Hematopoietic multipotent progenitor cell treated with erythropoietin and hydrocortisone succinate and interleukin-3 and kit ligand, for 8 days (in vitro differentiated cells): Measurements from ENCODE around the gene TRIM16.
"Not testable (repeated sequence)": the region's sequence is repeated elsewhere in the genome, so short reads cannot be mapped to it uniquely, and the experiment has no call there.

ENCODE experiments used
- DNase-seq: peaks from one replicate; pipeline ENCODE4 v3.0.0-alpha.2; 2015

TRIM16 gene

DNA sequence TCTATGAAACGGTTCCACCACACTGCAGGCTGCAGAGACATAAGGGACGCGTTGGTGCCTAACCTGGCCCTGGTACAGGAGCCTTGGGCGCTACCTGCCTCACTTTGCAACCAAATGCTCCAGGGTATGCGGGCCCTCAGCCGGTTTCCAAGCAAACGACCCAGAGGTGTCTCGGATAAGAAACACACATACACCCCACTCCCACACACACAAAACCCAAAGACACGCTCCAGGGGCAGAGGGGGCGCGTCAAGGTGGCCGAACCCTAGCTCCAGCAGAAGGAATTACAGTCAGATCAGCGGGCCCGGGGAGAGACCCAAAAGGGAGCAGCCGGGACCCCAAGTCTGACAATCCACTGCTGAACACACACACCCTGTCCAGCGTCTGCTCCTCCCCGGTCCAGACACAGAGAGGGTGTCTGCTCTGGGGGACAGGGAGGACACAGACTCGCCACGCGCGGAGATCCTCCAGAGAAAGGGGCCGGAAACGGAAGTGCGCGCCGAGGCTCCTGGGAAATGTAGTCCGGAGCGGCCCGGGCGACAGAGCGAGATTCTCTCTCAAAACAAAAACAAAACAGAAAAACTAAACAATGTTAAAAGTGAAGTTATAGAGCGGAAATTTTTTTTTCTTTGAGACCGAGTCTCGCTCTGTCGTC, at the start of gene TRIM16:
TRIM16 (minus strand) TSS at position 488 of the 655 bp plus-strand sequence. CDS start 32,702 bp downstream, outside the sequence.
- DNase-seq = peak; percentile 79

DNA sequence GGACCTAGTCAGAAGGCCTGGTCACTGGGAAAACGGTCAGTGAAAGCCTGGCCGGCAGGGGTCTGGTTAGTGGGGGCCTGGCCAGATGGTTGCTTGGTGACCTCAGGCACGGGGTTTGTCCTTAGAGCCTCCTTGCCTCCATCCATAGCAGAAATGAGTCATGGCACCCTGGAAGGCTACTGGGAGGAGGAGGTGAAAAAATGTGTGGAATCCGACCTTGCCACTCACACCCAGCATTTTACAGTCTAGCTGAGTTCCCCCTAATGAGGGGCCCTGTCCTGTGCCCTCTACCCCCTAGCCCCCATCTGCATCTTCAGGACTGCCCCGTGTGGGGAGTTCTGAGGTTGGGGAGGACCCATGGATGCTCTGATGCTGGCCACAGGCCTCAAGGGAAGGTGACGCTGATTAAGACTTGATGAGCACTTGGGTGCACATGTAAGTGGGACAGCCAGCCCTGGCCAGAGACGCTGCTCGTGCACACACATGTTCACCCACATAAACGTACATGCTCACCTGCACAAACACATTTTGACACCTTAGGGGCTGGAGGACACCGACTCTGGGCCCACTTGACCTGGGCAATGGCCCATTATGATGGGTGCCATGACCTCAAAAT, 49.2 kb upstream of the TRIM16 start:
- DNase-seq = not testable (repeated sequence)

GRCh38 chr17:15731900-15732299, 47.8 kb upstream of the TRIM16 start, which contains the start of gene TBC1D26:
Gene TBC1D26, plus strand, starts transcription at chr17:15732283. Its CDS starts 3,066 bp downstream, at chr17:15735349.
- not testable (repeated sequence) for DNase-seq

DNA sequence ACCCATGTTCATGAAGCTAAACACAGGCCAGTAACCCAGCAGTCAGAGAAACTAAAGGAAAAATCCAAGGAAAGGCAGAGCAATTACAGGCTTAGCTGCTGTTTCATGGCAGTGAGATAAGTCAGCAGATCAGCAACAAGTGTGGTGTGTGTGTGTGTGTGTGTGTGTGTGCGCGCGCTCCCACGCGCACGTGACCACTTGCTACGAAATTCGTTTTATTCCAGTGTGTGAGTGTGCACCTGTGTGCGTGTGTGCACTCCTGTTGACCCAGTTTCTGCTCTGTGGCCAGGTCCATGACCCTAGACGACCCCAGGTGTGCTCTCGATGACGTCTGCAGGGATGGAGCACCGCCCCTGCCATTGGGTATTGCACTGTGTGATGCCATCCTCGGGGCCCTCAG, 46.4 kb upstream of the TRIM16 start:
- DNase-seq = not testable (repeated sequence)

DNA sequence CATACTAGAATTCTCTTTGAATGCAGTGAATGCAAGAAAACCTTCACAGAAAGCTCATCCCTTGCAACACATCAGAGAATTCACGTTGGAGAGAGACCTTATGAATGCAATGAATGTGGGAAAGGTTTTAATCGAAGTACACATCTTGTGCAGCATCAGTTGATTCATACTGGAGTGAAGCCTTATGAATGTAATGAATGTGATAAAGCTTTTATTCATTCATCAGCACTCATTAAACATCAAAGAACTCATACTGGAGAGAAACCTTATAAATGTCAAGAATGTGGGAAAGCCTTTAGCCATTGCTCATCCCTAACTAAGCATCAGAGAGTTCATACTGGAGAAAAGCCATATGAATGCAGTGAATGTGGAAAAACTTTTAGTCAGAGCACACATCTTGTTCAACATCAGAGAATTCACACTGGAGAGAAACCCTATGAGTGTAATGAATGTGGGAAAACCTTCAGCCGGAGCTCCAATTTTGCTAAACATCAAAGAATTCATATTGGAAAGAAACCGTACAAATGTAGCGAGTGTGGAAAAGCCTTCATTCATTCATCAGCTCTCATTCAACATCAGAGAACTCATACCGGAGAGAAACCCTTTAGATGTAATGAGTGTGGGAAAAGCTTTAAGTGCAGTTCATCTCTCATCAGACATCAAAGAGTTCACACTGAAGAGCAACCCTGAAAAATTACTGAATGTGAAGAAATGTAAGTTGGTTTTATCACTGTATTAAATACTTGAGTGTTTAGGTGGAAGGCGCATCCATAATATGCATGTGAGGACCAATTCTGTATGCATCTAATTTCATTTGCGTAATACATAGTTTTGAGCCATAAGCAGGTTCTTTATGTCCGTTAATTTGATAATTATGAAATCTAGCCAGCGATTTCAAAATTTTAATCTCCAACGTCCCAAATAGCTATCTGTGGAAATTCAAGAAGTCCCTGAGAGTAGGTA, 32.8 kb upstream of the TRIM16 start:
- not testable (repeated sequence) for DNase-seq

DNA sequence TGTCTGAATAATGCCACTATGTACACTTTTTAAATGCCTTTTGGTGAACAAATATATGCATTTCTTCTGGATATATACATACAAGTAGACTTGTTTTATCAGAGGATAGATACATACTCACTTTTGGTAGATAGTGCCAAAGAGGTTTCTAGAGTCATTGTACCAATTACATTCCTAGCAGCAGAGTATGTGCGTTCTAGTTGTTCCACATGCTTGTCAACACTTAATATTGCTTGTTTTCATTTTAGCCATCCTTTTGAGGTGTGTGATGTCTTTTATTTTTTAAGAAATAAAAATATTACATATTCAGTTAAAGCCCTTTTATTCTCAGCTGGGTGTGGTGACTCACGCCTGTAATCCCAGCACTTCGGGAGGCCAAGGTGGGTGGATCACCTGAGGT, 24.8 kb upstream of the TRIM16 start:
- DNase-seq = not testable (repeated sequence)

DNA sequence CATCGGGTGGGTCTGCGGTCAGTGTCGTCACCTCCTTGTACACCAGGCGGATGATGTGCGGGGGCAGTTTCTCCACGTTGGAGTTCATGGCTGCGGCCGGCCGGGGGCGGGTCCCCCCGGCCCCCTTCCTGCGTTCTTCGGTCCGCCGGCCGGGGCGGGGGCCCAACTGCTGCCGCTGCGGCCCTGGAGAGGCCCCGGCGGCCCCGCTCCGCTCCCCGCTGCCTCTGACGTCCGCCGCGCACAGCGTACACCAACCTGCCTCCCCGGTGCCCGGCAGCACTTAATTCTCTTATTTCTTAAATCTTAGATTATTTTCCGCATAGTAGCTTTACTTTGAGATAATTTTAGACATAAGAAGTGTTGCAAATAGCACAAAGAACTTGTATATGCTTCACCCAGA, 20.7 kb upstream of the TRIM16 start:
- not testable (repeated sequence) for DNase-seq

DNA sequence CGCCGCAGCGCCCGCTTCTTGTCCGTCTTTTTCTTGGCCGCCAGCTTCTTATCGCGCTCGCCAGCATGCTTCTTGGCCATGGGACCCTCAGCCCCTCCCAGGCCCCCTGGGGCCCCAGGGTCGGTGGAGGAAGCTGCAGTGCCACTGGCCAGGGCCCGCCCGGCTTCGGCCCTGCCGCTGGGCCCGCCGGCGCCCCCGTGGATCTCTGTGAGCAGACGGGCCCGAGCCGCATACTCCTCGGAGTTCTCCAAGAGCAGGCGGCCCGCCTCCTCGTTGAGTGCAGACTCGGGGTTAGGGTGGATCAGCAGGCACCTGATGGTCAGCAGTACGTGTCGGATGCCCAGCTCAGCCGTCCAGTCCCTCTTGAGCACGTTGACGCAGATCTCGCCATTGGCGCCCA, 20.1 kb upstream of the TRIM16 start:
- DNase-seq = not testable (repeated sequence)

GRCh38 chr17:15699937-15700336, 15.8 kb upstream of the TRIM16 start:
- not testable (repeated sequence) for DNase-seq

DNA sequence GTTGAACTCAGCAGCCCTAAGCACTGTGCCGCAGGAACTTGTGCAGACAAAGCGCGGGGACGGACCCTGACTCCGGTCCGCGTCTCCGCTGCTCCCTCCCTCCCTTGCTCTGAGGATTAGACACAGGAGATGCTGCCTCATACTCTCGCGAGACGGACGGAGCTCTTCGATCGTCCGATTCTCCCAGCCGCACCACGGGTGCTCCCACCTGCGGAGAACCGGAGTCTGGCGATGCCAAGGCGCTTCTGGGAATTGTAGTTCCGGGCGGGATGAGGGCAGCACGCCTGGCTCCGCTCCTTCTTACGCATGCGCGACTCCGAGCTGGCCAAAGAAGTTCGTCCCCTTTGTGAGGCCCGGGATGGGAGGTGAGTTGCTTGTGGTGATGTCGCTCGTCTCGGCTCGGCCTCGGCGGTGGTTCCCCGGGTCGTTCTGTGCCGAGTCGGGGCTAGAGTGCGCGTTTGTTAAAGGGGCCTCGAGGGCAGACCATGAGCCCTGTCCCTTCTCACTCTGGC, 15.4 kb upstream of the TRIM16 start, which contains the start of gene ZNF286A:
ZNF286A (plus strand) TSS at position 340 of the 512 bp plus-strand sequence. CDS start 578 bp downstream, outside the sequence.
- peak; percentile 99 for DNase-seq

GRCh38 chr17:15698967-15699366, 14.9 kb upstream of the TRIM16 start:
- DNase-seq = peak; percentile 32

DNA sequence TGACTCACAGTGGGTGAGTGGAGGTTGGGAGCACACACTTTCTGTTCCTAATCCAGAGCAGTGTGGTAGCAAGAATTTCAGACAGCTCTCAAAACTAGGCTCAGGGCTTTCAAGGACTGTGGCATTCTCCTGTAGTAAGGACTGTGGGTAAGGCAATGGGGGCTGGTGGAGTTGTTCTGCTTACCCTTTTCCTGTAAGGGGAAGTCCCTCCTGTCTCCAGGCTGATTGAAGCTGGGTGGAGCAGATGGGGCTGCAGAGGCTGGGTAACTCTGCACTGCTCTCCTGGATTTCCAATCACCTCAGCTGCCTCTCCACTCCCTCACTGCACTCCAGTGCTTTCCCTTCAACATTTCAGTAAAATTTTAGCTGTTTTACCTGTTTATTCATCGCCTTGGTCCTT, 3.4 kb upstream of the TRIM16 start:
- not testable (repeated sequence) for DNase-seq

DNA sequence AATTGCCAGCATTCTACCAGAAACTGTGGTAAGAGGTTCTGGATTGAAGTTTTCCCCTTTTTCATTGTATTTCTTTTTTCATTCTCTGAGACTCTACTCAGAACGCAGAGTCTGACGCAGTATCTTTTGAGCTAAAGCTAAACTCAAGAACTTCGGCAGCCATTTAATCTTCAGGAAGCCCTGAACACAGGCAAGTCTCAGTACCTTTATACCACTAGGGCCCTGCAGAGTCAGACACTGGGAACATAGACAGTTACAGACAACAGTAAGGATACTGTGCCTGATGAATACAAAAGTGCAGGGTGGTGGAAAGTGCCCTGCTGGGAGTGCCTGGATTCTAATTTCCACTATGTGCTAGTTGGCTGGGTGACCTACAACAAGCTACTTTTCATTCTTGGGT, 976 bp downstream of the TRIM16 start:
- DNase-seq = peak; percentile 25

DNA sequence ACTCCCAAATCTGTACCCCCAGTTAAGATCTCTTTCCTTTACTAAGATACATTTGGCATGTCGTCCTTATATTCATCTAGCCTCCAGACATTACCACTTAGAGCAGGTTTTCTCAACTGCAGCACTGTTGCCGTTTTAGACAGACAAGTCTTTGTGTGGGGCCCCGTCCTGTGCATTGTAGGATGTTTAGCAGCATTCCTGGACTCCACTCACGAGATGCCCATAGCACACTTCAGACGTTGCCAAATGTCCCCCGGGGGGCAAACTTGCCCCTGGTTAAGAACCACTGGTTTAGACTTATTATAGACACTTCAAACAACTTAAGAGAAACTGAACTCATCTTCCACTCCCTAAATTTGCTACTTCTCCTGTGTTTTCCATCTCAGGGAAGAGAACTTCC, 8.1 kb downstream of the TRIM16 start:
- not testable (repeated sequence) for DNase-seq

DNA sequence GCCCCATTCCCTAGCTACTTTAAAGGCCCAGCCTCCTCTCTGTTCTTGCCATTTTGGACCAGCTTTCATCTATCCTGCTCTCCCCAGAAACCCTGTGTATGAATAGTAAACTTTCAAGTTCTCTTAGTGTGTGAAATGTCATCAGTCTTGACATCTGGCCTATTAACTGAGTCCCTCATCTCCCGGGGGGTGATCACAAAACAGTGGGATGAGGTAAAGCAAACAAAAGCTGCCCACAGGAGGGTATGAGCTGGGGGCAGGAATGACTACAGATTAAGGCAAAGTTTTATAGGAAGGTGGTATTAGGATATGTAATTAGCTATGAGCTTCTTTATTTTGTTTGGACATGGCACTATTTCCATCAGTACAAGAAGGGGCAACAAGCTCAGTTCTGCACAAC, 9.5 kb downstream of the TRIM16 start:
- not testable (repeated sequence) for DNase-seq

GRCh38 chr17:15669526-15669925, 14.6 kb downstream of the TRIM16 start:
- DNase-seq = not testable (repeated sequence)

DNA sequence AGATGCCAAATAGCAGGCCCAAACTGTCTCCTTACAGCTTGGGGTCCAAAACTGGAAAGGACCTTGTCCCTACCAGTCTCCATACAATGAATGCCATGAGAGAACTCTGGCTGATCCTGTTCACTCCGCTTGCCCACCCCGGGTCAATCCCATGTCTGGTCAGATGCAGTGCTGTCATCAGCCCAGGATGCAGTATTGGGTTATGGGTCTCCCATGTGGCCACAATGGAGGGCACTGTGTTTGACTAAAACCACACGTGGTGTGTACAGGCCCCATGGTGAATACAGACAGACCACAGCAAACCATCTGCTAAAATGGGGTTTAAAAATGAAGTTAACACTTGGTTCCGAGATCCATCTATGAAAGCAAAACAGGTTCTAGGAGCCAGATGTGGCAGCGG, 20.4 kb downstream of the TRIM16 start:
- no peak for DNase-seq

GRCh38 chr17:15663176-15663575, 20.9 kb downstream of the TRIM16 start:
- DNase-seq = no peak

GRCh38 chr17:15662681-15663080, 21.4 kb downstream of the TRIM16 start:
- peak; percentile 21 for DNase-seq

DNA sequence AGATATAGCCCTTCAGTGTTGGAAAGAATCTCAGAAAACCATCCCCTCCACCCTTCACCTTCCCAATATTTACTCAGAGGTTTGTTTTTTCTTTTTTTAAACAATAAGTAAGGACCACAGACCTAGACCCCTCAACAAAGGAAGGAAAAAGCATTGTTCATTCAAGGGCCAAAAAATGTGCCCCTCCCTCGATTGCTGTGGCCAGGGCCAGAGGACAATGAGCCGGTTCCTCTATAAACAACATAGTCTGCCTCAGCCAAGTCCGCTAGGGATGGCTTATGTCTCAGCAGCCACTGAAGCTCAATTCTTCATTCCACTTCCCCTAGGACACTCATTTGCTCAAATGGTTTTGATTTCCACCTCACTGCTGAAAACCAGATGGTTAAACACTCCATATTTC, 24.0 kb downstream of the TRIM16 start:
- no peak for DNase-seq

GRCh38 chr17:15659663-15660062, 24.4 kb downstream of the TRIM16 start:
- DNase-seq = no peak

DNA sequence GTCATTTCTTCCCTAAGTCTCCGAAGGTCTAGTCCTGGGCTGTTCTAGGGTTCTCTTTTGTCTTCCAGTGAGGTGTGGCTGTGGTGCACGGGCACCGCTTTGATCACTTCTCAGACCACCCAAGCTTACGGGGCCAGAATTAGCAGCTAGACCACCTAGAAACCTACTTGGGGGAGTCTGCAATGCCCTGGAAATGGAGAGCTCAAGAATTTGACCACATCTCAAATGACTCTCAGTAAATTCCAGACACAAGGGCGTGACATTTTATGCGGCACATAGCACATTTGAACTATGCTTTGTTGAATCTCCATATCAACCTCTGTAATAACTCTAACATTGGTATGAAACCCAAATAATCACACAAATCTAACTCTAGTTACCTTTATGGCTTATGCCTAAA, 24.9 kb downstream of the TRIM16 start:
- no peak for DNase-seq

DNA sequence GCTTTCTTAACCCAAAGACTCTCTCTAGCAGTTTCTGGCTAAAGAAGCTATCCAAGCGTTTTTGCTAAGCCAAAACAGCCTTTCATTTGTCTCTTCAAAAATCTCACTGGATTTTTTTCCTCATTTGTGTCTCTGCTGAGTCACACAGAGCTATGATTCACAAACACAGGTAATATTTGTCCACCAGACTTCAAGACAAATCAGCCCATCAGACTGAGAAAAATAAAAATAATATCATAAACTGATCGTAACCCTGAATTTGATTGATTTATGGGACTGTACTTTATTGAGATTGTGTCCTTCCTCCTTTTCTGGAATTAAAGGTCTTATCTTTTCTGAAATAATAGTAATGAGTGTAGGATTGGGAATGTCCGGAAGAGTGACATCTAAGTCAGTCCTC, 25.8 kb downstream of the TRIM16 start:
- DNase-seq = no peak
